Transverse colon (tissue), 4 donors: ENCODE measurements around the gene ZNF827. TPM values are rescaled to one million over a fixed set of nuclear protein-coding genes. Genes with fewer than 3 reads are reported as not detected.

ENCODE experiments used
- DNase-seq: peaks from one replicate; pipeline ENCODE4 v3.0.0-alpha.2; 2019
- H3K27ac ChIP-seq, 4 donors: fragments of 200-600 bp; sonication (generic); 2 replicates each; pipeline ENCODE4 v1.5.1; 2016 to 2018; ENCODE audit warnings: inconsistent platforms in 4 of 4
- H3K27me3 ChIP-seq: fragments of 200-600 bp; sonication (generic); 2 replicates; pipeline ENCODE4 v1.5.1; 2017; ENCODE audit warnings: inconsistent platforms
- H3K36me3 ChIP-seq, 4 donors: fragments of 200-600 bp; sonication (generic); 2 replicates each; pipeline ENCODE4 v1.5.1; 2017 to 2019; ENCODE audit warnings: inconsistent platforms in 4 of 4
- H3K4me1 ChIP-seq, 4 donors: fragments of 200-600 bp; sonication (generic); 2 replicates each; pipeline ENCODE4 v1.5.1; 2017 to 2020; ENCODE audit warnings: inconsistent platforms in 4 of 4
- H3K4me3 ChIP-seq, 4 donors: fragments of 200-600 bp; sonication (generic); 1 replicate in 1 of 4; 2 replicates in 3 of 4; pipeline versions ENCODE4 v1.5.1 to v1.6.1; 2017 to 2019; ENCODE audit warnings: inconsistent platforms in 4 of 4
- H3K9me3 ChIP-seq, 2 donors: fragments of 200-600 bp; sonication (generic); 2 replicates each; pipeline ENCODE4 v1.5.1; 2017 to 2019; ENCODE audit warnings: inconsistent platforms in 2 of 2
- CTCF ChIP-seq, 5 experiments: fragments of 200-600 bp in 3 of 5; fragments of 450-650 bp in 2 of 5; sonication (generic) in 3 of 5; IDR thresholded peaks; 1 replicate in 2 of 5; 2 replicates in 3 of 5; pipeline ENCODE4 v1.5.1; 2016 to 2017; ENCODE audit warnings: antibody characterized with exemption in 5 of 5, inconsistent platforms in 3 of 5, mild to moderate bottlenecking in 2 of 5, moderate library complexity in 1 of 5
- EP300 ChIP-seq: sonication (generic); formaldehyde crosslinking; IDR thresholded peaks from one replicate; pipeline ENCODE4 v1.6.1; 2017; ENCODE audit warnings: antibody characterized with exemption, low read depth
- POLR2A ChIP-seq: fragments of 450-650 bp; IDR thresholded peaks from one replicate; pipeline ENCODE4 v1.6.1; 2016; ENCODE audit warnings: antibody characterized with exemption, mild to moderate bottlenecking, moderate library complexity
- POLR2AphosphoS5 ChIP-seq, 3 donors: sonication (generic); formaldehyde crosslinking; IDR thresholded peaks; one replicate each; pipeline ENCODE4 v1.6.1; 2016; ENCODE audit warnings: antibody characterized with exemption in 3 of 3
- WGBS, 2 donors: methylation state at CpG; one replicate each; pipeline ENCODE4 v1.1.5; 2018; ENCODE audit warnings: low coverage in 1 of 2; 5-methylcytosine and 5-hydroxymethylcytosine counted together
- in situ Hi-C, 4 donors: fragments of 200-750 bp; cut with MboI; loops; one replicate each; pipeline versions ENCODE4 v1.15.0 to v1.15.1; 2017; ENCODE audit warnings: low sequenced_read_pairs in 3 of 4, low pct_ligation_motif_present in 1 of 4, low pct_unique_long_range_greater_than_20kb in 1 of 4
- intact Hi-C: fragments of 100-400 bp; cut with DNase I; formaldehyde crosslinking; loops from one replicate; pipeline ENCODE4 v1.15.1; 2023; ENCODE audit warnings: low total_unique reads
- total RNA-seq, 4 donors: library from RNA; depleted of rRNA; stranded (reverse); fragments of >200 nt; gene quantifications; one replicate each; pipeline ENCODE4 v1.1.0, GENCODE V29; 2016

ZNF827 gene
- total RNA-seq, 4 donors from 2014 or later = 22.5 to 61.3 (median 29.2) TPM

- H3K9me3 ChIP-seq = no peaks in the 10 kb centered on the region
- intact Hi-C loops = no loop called here
- WGBS, 2 donors = 89% methylated on average over 3 to 5 of the region's 5 CpGs
- DNase-seq = no peak
- in situ Hi-C loops = no loop called here
- no peak for TF ChIP-seq CTCF (IDR thresholded peaks at IDR 0.05)
- no peaks in the 10 kb centered on the region for H3K36me3 ChIP-seq
- H3K4me1 ChIP-seq = peaks cover 0 to 9% (median 2%) of the 10 kb centered on the region in 4 donors
- no peaks in the 10 kb centered on the region for H3K27me3 ChIP-seq
- H3K4me3 ChIP-seq = no peak overlapping the region
- no peak overlapping the region for H3K27ac ChIP-seq
Measured at GRCh38 chr4:145865274-145865941, 73.2 kb downstream of the ZNF827 start.

- 78 to 82% methylated on average over 2 of the region's 2 CpGs for WGBS, 2 donors
- Histone ChIP-seq H3K4me1 (no peaks in the 10 kb centered on the region), H3K27me3 (no peaks in the 10 kb centered on the region), H3K27ac (no peak overlapping the region), H3K4me3 (no peak overlapping the region), H3K36me3 (peaks cover 0 to 4% (median 0%) of the 10 kb centered on the region in 4 donors), H3K9me3 (no peaks in the 10 kb centered on the region)
- DNase-seq = no peak
- intact Hi-C loops (no loop called here), in situ Hi-C loops (no loop called here)
- no peak for TF ChIP-seq CTCF (IDR thresholded peaks at IDR 0.05)
- no peak for TF ChIP-seq EP300
- no peak for TF ChIP-seq POLR2AphosphoS5 (IDR thresholded peaks at IDR 0.05)
- TF ChIP-seq POLR2A = no peak
Measured at GRCh38 chr4:145863191-145863590, 75.4 kb downstream of the ZNF827 start.

GRCh38 chr4:145861336-145862318, 77.0 kb downstream of the ZNF827 start:
- Histone ChIP-seq H3K27me3 (no peaks in the 10 kb centered on the region), H3K27ac (no peak overlapping the region)
- 82 to 88% methylated on average over 10 to 16 of the region's 16 CpGs for WGBS, 2 donors

More at GRCh38 chr4:145861336-145862318, 77.0 kb downstream of the ZNF827 start:
- TF ChIP-seq EP300 (no peak), POLR2AphosphoS5 (IDR thresholded peaks at IDR 0.05) (no peak), POLR2A (no peak), CTCF (IDR thresholded peaks at IDR 0.05) (no peak)
- H3K9me3 ChIP-seq = no peaks in the 10 kb centered on the region
- H3K36me3 ChIP-seq = peaks cover 0 to 4% (median 0%) of the 10 kb centered on the region in 4 donors
- no peak for DNase-seq
- no peak overlapping the region for H3K4me3 ChIP-seq
- intact Hi-C loops (no loop called here), in situ Hi-C loops (no loop called here)
- H3K4me1 ChIP-seq = no peaks in the 10 kb centered on the region
